Measurements from ENCODE around the gene TWF1.

The TWF1 gene

DNA sequence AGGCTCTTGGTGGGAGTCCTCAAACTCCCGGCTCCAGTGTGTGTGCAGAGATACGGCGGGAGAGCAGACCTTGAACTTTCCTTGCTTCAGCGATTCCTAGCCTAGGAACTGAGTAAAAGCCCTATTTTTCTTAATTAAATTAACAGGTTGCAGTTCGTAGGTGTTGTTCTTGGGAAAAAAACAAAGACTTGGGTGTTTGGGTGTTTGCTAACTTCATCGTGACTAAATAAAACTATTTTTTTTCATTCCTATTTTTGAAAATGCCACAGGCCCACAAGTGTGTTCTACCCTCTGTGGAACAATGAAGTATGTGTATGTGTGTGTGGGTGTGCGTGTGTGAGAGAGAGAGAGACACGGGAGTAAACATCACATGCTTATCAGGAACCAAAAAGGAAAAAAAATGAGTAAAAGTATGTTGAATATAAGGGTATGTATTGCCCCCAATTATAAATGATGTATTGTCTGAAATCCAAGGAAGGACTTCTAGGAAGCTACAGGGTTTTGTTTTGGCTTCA is 30.4 kb upstream of the TWF1 start:
- Histone ChIP-seq H3K4me1 (peaks cover 29 to 53% (median 44%) of the 10 kb centered on the region in 10 experiments), H3K27me3 (no peaks in the 10 kb centered on the region), H3K4me3 (peak overlapping the region; percentile 71 to 90 (median 76)), H3K9ac (peak overlapping the region; percentile 82 to 96 (median 93)), H3K36me3 (no peaks in the 10 kb centered on the region), H3K27ac (peak overlapping the region; percentile 88 to 97 (median 92)), H3K9me3 (replicated peaks in 1 of 11) (no peaks in the 10 kb centered on the region), H4K20me1 (no peaks in the 10 kb centered on the region; a peak in 1 of 22 replicates), H3K4me2 (peak overlapping the region; percentile 80 to 95 (median 88))
- no peak for TF ChIP-seq Cebpa-rat (IDR thresholded peaks at IDR 0.05)

DNA sequence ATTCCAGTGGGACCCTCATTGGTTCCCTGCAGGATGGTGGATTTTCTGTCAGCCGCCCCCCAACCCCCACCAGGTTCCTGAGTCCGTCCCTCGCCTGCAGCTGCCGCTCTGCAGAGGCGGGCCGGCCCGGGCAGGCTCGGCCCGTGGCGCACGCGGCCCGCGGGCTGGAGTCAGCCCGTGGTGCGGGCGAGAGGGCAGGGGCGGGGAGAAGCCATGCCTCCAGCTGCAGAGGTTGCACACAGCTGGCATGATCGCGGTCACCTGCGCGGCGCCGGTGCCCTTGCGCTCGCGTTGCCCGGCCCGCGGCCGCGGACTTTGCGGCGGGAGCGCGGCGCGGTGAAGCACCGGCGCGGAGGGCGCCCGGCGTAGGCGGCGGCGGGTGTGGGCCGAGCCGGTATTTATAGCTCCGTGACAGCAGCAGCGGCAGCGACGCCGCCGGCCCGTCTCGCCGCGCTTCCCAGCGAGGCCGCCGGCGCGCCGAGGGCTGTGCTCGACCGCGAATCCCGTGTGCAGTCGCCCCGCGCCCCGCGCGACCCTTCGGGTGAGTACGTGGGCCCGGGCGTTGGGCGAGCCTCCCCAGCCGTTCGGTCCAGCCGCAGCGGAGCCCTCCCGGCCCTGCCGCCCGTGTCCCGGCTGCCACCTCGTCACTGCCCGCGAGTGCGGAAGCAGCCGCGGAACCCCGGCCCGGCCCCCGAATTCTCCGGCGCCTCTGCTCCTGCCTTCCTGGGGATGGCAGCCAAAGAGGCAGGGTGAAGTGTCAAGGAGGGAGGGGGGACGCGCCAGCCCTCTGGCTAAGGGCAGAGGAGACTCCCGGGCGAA is 29.7 kb upstream of the TWF1 start, which contains the start of gene TMEM117:
TSS of gene TMEM117 (plus strand) at position 426 of the 819 bp plus-strand sequence.
- Histone ChIP-seq H3K36me3 (no peaks in the 10 kb centered on the region), H3K4me1 (peaks cover 29 to 53% (median 44%) of the 10 kb centered on the region in 10 experiments), H3K4me3 (peak within 1 kb of the TSS; percentile 71 to 90 (median 76)), H3K27me3 (no peaks in the 10 kb centered on the region), H3K9ac (peak within 1 kb of the TSS; percentile 82 to 96 (median 93)), H3K9me3 (replicated peaks in 1 of 11) (no peaks in the 10 kb centered on the region), H3K4me2 (peak within 1 kb of the TSS; percentile 80 to 95 (median 88)), H4K20me1 (no peaks in the 10 kb centered on the region; a peak in 1 of 22 replicates), H3K27ac (peak within 1 kb of the TSS; percentile 88 to 97 (median 92))
- no peak for TF ChIP-seq Cebpa-rat (IDR thresholded peaks at IDR 0.05)

DNA sequence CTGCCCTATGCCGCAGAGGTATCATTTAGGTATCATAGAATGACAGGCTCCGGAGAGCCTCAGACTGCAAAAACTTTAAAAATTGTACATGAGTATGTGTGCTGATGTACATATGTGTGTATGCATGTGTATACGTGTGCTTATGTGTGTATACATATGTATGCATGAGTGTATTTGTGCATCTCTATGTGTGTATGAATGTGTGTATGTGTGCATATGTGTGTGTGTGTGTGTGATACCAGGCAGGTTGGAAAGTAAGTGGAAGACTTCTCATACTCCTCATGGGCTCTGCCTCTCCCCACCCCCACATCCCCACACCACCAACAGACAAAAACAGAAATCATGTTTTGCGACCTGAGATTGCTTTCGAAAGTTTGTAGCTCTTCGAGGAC is 29.1 kb upstream of the TWF1 start:
- TF ChIP-seq Cebpa-rat (IDR thresholded peaks at IDR 0.05) = no peak
- peaks cover 29 to 53% (median 44%) of the 10 kb centered on the region in 10 experiments for H3K4me1 ChIP-seq
- H3K4me3 ChIP-seq = peak overlapping the region; percentile 71 to 90 (median 76)
- no peaks in the 10 kb centered on the region; a peak in 1 of 22 replicates for H4K20me1 ChIP-seq
- no peaks in the 10 kb centered on the region for H3K9me3 ChIP-seq (replicated peaks in 1 of 11)
- H3K9ac ChIP-seq = peak overlapping the region; percentile 82 to 96 (median 93)
- H3K4me2 ChIP-seq = peak overlapping the region; percentile 80 to 95 (median 88)
- H3K36me3 ChIP-seq = no peaks in the 10 kb centered on the region
- peak overlapping the region in 10 of 11 experiments; percentile 88 to 97 (median 92); a peak in 20 of 22 replicates for H3K27ac ChIP-seq
- no peaks in the 10 kb centered on the region for H3K27me3 ChIP-seq

DNA sequence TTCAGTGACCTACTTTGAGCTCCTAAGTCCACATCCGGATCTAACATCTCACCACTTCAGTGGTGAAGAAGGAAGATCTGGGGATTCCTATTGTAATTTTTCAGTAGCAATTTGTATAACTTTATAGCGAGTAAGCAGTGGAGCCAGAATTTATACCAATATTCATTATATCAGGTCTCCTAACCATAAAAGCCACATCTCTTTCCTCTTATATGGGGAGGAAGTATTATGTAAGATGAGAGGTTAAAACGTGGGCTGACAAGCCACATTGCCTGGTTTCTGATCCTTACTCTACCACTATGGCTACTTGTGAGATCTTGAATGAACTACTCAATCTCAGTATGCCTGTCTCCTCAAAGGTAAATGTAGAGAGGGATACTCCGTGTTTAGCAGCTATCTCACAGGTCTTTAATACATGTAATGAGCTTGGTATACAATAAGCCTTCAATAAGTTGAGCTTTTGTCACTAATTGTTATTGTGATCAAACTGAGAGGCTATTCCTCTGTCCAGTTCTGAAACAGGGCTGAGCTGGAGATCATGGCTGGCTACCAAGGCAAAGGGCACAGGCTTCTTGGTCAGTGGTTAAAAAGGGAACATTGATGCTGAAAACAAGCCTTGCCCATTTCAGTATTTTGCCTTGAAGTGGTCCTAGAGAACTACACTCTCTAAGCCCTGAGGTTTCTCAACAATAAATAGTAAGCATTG is 26.5 kb upstream of the TWF1 start:
- Histone ChIP-seq H3K4me3 (no peak overlapping the region), H3K4me2 (peak overlapping the region; percentile 51 to 76 (median 64)), H4K20me1 (no peaks in the 10 kb centered on the region), H3K9me3 (replicated peaks in 1 of 11) (no peaks in the 10 kb centered on the region), H3K36me3 (no peaks in the 10 kb centered on the region), H3K27ac (no peak overlapping the region), H3K27me3 (no peaks in the 10 kb centered on the region), H3K4me1 (peaks cover 22 to 43% (median 34%) of the 10 kb centered on the region in 10 experiments), H3K9ac (no peak overlapping the region)
- TF ChIP-seq Cebpa-rat (IDR thresholded peaks at IDR 0.05) = no peak

DNA sequence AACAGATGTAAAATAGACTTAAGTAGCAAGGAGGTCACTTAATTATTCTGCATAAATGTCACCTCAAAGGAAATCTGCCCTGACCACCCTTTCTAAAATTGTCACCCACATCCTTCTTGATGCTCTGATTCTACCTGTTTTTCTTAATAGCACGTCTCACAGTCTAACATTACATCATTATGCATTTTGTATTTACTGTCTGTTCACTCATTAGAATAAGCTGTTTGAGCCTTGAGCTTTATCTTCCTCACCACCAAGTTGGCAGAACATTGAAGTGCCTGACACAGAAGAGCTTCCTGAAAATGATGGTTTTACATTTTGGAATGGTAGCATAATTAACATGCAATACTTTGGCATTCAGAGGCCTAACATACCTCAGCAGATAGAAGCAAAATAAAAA is 21.0 kb upstream of the TWF1 start:
- H3K36me3 ChIP-seq = no peaks in the 10 kb centered on the region
- H3K4me2 ChIP-seq = no peak overlapping the region
- H3K4me1 ChIP-seq = peaks cover 2 to 8% (median 2%) of the 10 kb centered on the region in 10 experiments; a peak in 19 of 20 replicates
- H3K27me3 ChIP-seq = no peaks in the 10 kb centered on the region
- no peak for TF ChIP-seq Cebpa-rat (IDR thresholded peaks at IDR 0.05)
- no peaks in the 10 kb centered on the region for H4K20me1 ChIP-seq
- no peak overlapping the region for H3K9ac ChIP-seq
- H3K9me3 ChIP-seq (replicated peaks in 1 of 11) = no peaks in the 10 kb centered on the region
- no peak overlapping the region for H3K27ac ChIP-seq
- no peak overlapping the region for H3K4me3 ChIP-seq

DNA sequence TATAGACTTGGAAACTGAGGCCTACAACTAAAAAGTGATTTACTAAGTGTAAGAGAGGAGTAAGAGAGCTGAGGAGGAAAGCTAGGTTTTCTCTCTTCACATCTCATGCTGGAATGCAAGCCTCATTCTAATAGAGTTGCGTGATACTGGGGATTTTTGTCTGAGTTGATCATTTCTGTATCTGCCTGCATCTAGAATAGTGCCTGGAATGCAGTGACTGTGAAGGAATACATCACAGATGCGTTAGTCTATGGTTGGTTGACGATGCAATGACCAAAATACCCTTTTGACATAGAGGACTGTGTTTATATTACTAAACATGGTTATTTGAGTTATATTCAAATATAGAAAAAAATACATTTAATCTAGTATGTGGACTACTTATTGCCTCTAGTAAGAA is 20.6 kb upstream of the TWF1 start:
- Histone ChIP-seq H3K4me3 (no peak overlapping the region), H3K9ac (no peak overlapping the region), H4K20me1 (no peaks in the 10 kb centered on the region), H3K36me3 (no peaks in the 10 kb centered on the region), H3K27me3 (no peaks in the 10 kb centered on the region), H3K9me3 (replicated peaks in 1 of 11) (no peaks in the 10 kb centered on the region), H3K4me1 (peaks cover 0 to 5% (median 0%) of the 10 kb centered on the region in 10 experiments; a peak in 1 of 20 replicates), H3K27ac (no peak overlapping the region), H3K4me2 (no peak overlapping the region)
- no peak for TF ChIP-seq Cebpa-rat (IDR thresholded peaks at IDR 0.05)

DNA sequence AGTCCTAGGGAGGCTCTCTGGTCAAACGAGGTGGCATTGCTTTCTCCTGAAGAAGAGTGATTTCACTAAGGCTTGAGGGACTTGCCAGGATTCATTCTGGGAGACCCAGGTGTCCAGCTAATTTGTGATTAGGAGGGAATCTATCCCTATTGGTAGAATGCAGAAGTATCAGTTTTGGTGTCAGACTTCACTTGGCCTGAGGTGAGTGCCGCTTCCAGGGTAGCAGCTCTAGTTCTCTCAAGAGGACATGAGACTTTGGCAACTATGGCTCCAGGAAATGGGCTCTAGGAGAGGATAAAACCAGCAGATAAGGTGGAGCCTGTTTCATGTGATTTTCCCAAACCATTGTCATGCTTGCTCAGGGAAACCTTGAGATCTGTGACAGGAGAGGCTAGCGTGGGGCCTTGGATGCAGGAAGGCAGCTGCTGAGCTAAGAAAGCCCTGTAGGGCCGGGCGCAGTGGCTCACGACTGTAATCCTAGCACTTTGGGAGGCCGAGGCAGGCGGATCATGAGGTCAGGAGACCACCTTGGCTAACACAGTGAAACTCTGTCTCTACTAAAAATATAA is 18.2 kb upstream of the TWF1 start:
- Histone ChIP-seq H3K4me1 (no peaks in the 10 kb centered on the region), H4K20me1 (no peaks in the 10 kb centered on the region), H3K27ac (no peak overlapping the region), H3K4me3 (no peak overlapping the region), H3K36me3 (no peaks in the 10 kb centered on the region), H3K4me2 (no peak overlapping the region), H3K27me3 (no peaks in the 10 kb centered on the region), H3K9ac (no peak overlapping the region), H3K9me3 (replicated peaks in 1 of 11) (no peaks in the 10 kb centered on the region)
- no peak for TF ChIP-seq Cebpa-rat (IDR thresholded peaks at IDR 0.05)

DNA sequence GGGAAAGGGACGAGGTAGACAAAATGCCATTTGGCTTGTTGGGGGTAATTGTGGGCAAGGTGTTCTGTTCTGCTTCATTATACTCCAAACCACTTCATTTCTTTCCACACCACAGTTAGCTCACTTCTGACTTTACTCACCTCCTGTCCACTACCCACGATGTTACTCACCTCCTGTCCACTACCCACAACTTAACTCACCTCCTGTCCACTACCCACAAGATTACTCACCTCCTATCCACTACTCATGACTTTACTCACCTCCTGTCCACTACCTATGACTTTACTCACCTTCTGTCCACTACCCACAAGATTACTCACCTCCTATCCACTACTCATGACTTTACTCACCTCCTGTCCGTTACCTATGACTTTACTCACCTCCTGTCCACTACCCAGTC is 10.1 kb upstream of the TWF1 start:
- no peaks in the 10 kb centered on the region for H3K27me3 ChIP-seq
- no peaks in the 10 kb centered on the region for H3K36me3 ChIP-seq
- H3K9me3 ChIP-seq (replicated peaks in 1 of 11) = no peaks in the 10 kb centered on the region
- no peaks in the 10 kb centered on the region for H4K20me1 ChIP-seq
- H3K27ac ChIP-seq = no peak overlapping the region
- no peak overlapping the region for H3K4me2 ChIP-seq
- TF ChIP-seq Cebpa-rat (IDR thresholded peaks at IDR 0.05) = no peak
- H3K4me3 ChIP-seq = no peak overlapping the region
- H3K9ac ChIP-seq = no peak overlapping the region
- no peaks in the 10 kb centered on the region for H3K4me1 ChIP-seq

DNA sequence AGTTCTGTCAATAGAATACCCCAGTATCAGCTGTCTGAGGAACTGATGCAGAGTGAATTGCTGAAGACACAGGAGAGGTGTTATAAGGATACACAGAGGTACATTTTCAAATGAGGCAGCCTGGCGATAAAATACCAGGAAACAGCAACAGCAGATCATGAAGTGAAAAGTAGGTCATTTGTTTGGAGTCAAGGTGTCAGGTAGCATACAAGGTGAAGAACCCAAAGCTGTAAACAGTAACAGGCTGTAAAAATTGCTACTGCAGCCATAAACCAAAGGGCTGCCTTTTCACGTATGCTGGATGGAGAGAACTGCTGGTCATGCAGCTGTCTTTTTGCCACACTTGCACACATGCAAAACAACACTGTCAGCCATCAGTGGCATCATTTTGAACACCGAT is 9.3 kb upstream of the TWF1 start:
- no peaks in the 10 kb centered on the region for H4K20me1 ChIP-seq
- no peaks in the 10 kb centered on the region for H3K4me1 ChIP-seq
- no peak for TF ChIP-seq Cebpa-rat (IDR thresholded peaks at IDR 0.05)
- no peak overlapping the region for H3K4me3 ChIP-seq
- no peaks in the 10 kb centered on the region for H3K27me3 ChIP-seq
- H3K9ac ChIP-seq = no peak overlapping the region
- H3K4me2 ChIP-seq = no peak overlapping the region
- H3K36me3 ChIP-seq = no peaks in the 10 kb centered on the region
- H3K9me3 ChIP-seq (replicated peaks in 1 of 11) = no peaks in the 10 kb centered on the region
- H3K27ac ChIP-seq = no peak overlapping the region

All from BLaER1 treated with 17β-estradiol and CSF1 and Interleukin-3, amounts not matched to agents 10 nM and 100 nM (cell line).